Cardiac muscle cell (in vitro differentiated cells and primary cell): ENCODE data around the gene SLC25A10. TPM values are rescaled to one million over a fixed set of nuclear protein-coding genes. Genes with fewer than 3 reads are reported as not detected.

ENCODE experiments used
- DNase-seq, 2 donors: peaks; one replicate each; pipeline versions ENCODE4 v3.0.0 to v3.0.0-alpha.2; 2010 to 2017; ENCODE audit warnings: low read depth in 1 of 2, low spot score in 1 of 2
- H3K27ac ChIP-seq: fragments of 200-600 bp; sonication (generic); 2 replicates; pipeline ENCODE4 v1.5.1; 2016
- H3K27me3 ChIP-seq: fragments of 200-600 bp; sonication (generic); 2 replicates; pipeline ENCODE4 v1.6.0; 2016; ENCODE audit warnings: control low read depth
- H3K36me3 ChIP-seq: fragments of 200-600 bp; sonication (generic); 2 replicates; pipeline ENCODE4 v1.5.1; 2016; ENCODE audit warnings: control low read depth
- H3K4me1 ChIP-seq: fragments of 200-600 bp; sonication (generic); 2 replicates; pipeline ENCODE4 v1.8.1; 2017; ENCODE audit warnings: low read depth, mild to moderate bottlenecking, mixed run types
- H3K4me3 ChIP-seq: fragments of 200-600 bp; sonication (generic); 2 replicates; pipeline ENCODE4 v1.5.1; 2016; ENCODE audit warnings: mild to moderate bottlenecking
- H3K9me3 ChIP-seq: fragments of 200-600 bp; sonication (generic); 2 replicates; pipeline ENCODE4 v1.5.1; 2017; ENCODE audit warnings: low read depth, mild to moderate bottlenecking, control low read depth
- polyA plus RNA-seq: library from polyadenylated mRNA; unstranded; fragments of >200 nt; fragmentation: Nextera tagmentation; extraction: Ambion mirVana; gene quantifications from 2 replicates; pipeline ENCODE4 v1.2.1, GENCODE V29; 2016
- total RNA-seq: library from RNA; depleted of rRNA; stranded (reverse); fragments of >200 nt; gene quantifications from 2 replicates; pipeline ENCODE4 v1.2.3, GENCODE V29; 2016
- TF ChIP-seq, protein P1 (sequence below): IDR thresholded peaks from 2 replicates; pipeline ENCODE4 v1.5.1; 2012; ENCODE audit warnings: low read depth, mild to moderate bottlenecking, low read length

The SLC25A10 gene
- total and polyA plus RNA-seq, 2 experiments from 2014 or later = 29.3 to 52.2 TPM

GRCh38 chr17:81693509-81694210 is 18.4 kb upstream of the SLC25A10 start:
- H3K36me3 ChIP-seq = peaks cover 37% of the 10 kb centered on the region
- H3K27ac ChIP-seq = no peak overlapping the region
- H3K9me3 ChIP-seq = no peaks in the 10 kb centered on the region
- TF ChIP-seq, protein P1, sequence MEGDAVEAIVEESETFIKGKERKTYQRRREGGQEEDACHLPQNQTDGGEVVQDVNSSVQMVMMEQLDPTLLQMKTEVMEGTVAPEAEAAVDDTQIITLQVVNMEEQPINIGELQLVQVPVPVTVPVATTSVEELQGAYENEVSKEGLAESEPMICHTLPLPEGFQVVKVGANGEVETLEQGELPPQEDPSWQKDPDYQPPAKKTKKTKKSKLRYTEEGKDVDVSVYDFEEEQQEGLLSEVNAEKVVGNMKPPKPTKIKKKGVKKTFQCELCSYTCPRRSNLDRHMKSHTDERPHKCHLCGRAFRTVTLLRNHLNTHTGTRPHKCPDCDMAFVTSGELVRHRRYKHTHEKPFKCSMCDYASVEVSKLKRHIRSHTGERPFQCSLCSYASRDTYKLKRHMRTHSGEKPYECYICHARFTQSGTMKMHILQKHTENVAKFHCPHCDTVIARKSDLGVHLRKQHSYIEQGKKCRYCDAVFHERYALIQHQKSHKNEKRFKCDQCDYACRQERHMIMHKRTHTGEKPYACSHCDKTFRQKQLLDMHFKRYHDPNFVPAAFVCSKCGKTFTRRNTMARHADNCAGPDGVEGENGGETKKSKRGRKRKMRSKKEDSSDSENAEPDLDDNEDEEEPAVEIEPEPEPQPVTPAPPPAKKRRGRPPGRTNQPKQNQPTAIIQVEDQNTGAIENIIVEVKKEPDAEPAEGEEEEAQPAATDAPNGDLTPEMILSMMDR = no peak
- no peaks in the 10 kb centered on the region for H3K4me1 ChIP-seq
- no peak for DNase-seq
- H3K27me3 ChIP-seq = no peaks in the 10 kb centered on the region
- no peak overlapping the region for H3K4me3 ChIP-seq

- DNase-seq = no peak
- H3K4me3 ChIP-seq = no peak overlapping the region
- H3K27me3 ChIP-seq = no peaks in the 10 kb centered on the region
- H3K4me1 ChIP-seq = no peaks in the 10 kb centered on the region
- TF ChIP-seq, protein P1 = no peak
- H3K27ac ChIP-seq = no peak overlapping the region
- H3K9me3 ChIP-seq = no peaks in the 10 kb centered on the region
- peaks cover 28% of the 10 kb centered on the region for H3K36me3 ChIP-seq
These were observed 17.3 kb upstream of the SLC25A10 start for GRCh38 chr17:81694810-81695209.

GRCh38 chr17:81695211-81695610 is 16.9 kb upstream of the SLC25A10 start:
- Histone ChIP-seq H3K27me3 (no peaks in the 10 kb centered on the region), H3K36me3 (peaks cover 28% of the 10 kb centered on the region), H3K9me3 (no peaks in the 10 kb centered on the region), H3K4me1 (no peaks in the 10 kb centered on the region), H3K4me3 (no peak overlapping the region), H3K27ac (no peak overlapping the region)
- DNase-seq = no peak
- TF ChIP-seq, protein P1 = no peak

DNA sequence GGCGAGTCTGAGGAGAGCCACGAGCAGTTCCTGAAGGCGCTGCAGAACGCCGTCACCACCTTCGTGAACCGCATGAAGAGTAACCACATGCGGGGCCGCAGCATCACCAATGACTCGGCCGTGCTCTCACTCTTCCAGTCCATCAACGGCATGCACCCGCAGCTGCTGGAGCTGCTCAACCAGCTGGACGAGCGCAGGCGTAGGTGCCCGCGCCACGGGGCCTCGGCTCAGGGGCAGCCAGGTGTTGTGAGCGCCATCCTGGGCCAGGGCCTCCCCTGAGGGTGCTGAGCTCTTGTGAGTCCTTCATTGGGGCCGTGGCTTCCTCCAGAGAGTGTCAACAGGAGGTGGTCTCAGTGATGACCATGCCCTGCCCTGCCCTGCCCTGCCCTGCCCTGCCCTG is 16.3 kb upstream of the SLC25A10 start:
- no peaks in the 10 kb centered on the region for H3K27me3 ChIP-seq
- DNase-seq = no peak
- no peak overlapping the region for H3K4me3 ChIP-seq
- H3K4me1 ChIP-seq = no peaks in the 10 kb centered on the region
- H3K27ac ChIP-seq = peak overlapping the region; percentile 66
- TF ChIP-seq, protein P1 = no peak
- H3K36me3 ChIP-seq = peaks cover 27% of the 10 kb centered on the region
- H3K9me3 ChIP-seq = no peaks in the 10 kb centered on the region

DNA sequence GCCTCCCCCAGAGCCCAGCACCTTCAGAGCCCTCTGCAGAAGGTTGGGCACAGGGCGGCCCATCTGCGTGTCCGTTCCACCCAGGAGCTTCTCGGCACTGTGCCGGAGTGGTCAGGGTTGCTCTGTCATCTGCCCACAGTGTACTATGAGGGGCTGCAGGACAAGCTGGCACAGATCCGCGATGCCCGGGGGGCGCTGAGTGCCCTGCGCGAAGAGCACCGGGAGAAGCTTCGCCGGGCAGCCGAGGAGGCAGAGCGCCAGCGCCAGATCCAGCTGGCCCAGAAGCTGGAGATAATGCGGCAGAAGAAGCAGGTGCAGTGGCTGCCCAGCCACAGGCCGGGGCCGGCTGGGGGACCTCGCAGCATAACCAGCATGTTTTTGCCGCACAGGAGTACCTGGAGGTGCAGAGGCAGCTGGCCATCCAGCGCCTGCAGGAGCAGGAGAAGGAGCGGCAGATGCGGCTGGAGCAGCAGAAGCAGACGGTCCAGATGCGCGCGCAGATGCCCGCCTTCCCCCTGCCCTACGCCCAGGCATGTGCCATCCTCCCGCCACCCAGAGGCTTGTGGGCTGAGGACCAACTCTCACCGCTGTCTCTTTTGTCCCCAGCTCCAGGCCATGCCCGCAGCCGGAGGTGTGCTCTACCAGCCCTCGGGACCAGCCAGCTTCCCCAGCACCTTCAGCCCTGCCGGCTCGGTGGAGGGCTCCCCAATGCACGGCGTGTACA is 15.7 kb upstream of the SLC25A10 start:
- Histone ChIP-seq H3K4me1 (no peaks in the 10 kb centered on the region), H3K27me3 (no peaks in the 10 kb centered on the region), H3K36me3 (peaks cover 31% of the 10 kb centered on the region), H3K27ac (peak overlapping the region; percentile 66), H3K9me3 (no peaks in the 10 kb centered on the region), H3K4me3 (no peak overlapping the region)
- DNase-seq = no peak
- TF ChIP-seq, protein P1 = no peak
